ENCODE results near the gene PCBD2.

PCBD2 gene

DNA sequence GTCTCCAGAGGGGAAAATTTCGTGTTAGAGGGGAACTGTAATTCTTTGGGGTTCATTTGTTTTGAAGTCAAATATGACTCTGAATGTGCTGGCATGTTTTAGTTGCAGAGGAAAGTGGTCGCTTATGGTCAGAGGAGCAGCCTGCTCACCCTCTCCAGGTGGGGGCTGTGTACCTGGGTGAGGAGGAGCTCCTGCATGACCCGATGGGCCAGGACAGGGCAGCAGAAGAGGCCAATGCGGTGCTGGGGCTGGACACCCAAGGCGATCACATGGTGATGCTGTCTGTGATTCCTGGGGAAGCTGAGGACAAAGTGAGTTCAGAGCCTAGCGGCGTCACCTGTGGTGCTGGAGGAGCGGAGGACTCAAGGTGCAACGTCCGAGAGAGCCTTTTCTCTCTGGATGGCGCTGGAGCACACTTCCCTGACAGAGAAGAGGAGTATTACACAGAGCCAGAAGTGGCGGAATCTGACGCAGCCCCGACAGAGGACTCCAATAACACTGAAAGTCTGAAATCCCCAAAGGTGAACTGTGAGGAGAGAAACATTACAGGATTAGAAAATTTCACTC is 17.3 kb upstream of the PCBD2 start:
- TF ChIP-seq EZH2 (IDR thresholded peaks at IDR 0.05; ENCODE audit: borderline replicate concordance, low read depth, low read length, severe bottlenecking), result no peak
- TF ChIP-seq, protein P1, sequence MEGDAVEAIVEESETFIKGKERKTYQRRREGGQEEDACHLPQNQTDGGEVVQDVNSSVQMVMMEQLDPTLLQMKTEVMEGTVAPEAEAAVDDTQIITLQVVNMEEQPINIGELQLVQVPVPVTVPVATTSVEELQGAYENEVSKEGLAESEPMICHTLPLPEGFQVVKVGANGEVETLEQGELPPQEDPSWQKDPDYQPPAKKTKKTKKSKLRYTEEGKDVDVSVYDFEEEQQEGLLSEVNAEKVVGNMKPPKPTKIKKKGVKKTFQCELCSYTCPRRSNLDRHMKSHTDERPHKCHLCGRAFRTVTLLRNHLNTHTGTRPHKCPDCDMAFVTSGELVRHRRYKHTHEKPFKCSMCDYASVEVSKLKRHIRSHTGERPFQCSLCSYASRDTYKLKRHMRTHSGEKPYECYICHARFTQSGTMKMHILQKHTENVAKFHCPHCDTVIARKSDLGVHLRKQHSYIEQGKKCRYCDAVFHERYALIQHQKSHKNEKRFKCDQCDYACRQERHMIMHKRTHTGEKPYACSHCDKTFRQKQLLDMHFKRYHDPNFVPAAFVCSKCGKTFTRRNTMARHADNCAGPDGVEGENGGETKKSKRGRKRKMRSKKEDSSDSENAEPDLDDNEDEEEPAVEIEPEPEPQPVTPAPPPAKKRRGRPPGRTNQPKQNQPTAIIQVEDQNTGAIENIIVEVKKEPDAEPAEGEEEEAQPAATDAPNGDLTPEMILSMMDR (IDR thresholded peaks at IDR 0.05; ENCODE audit: borderline replicate concordance, extremely low read depth, low read length, poor library complexity, severe bottlenecking), result no peak
- Histone ChIP-seq H3K9me3 (ENCODE audit: insufficient read depth, low read length, severe bottlenecking) (no peaks in the 10 kb centered on the region), H3K27me3 (ENCODE audit: insufficient read depth, low read length, poor library complexity) (no peaks in the 10 kb centered on the region), H3K36me3 (ENCODE audit: insufficient read depth, low read length) (peaks cover 29% of the 10 kb centered on the region), H3K4me2 (ENCODE audit: insufficient read depth, low read length) (no peak overlapping the region), H2AFZ (ENCODE audit: low read depth, low read length) (no peak overlapping the region), H3K79me2 (ENCODE audit: insufficient read depth, low read length) (peaks cover 70% of the 10 kb centered on the region), H3K27ac (ENCODE audit: low read length) (no peak overlapping the region), H4K20me1 (ENCODE audit: insufficient read depth, low read length) (peaks cover 14% of the 10 kb centered on the region), H3K4me1 (ENCODE audit: insufficient read depth, low read length) (no peaks in the 10 kb centered on the region), H3K4me3 (ENCODE audit: low read depth in 1 of 2, low read length in 2 of 2) (no peak overlapping the region), H3K9ac (ENCODE audit: low read depth, low read length) (no peak overlapping the region)
- DNase-seq (no peak), ATAC-seq (ENCODE audit: insufficient read depth, low read depth) (no peak)

- Histone ChIP-seq H3K27ac (ENCODE audit: low read length) (no peak overlapping the region), H3K9me3 (ENCODE audit: insufficient read depth, low read length, severe bottlenecking) (no peaks in the 10 kb centered on the region), H3K36me3 (ENCODE audit: insufficient read depth, low read length) (peaks cover 40% of the 10 kb centered on the region), H3K79me2 (ENCODE audit: insufficient read depth, low read length) (peaks cover 70% of the 10 kb centered on the region), H3K9ac (ENCODE audit: low read depth, low read length) (no peak overlapping the region), H3K4me3 (ENCODE audit: low read depth in 1 of 2, low read length in 2 of 2) (no peak overlapping the region), H3K27me3 (ENCODE audit: insufficient read depth, low read length, poor library complexity) (no peaks in the 10 kb centered on the region), H3K4me1 (ENCODE audit: insufficient read depth, low read length) (no peaks in the 10 kb centered on the region), H4K20me1 (ENCODE audit: insufficient read depth, low read length) (peaks cover 14% of the 10 kb centered on the region), H3K4me2 (ENCODE audit: insufficient read depth, low read length) (no peak overlapping the region), H2AFZ (ENCODE audit: low read depth, low read length) (no peak overlapping the region)
- no peak for ATAC-seq (ENCODE audit: insufficient read depth, low read depth)
- no peak for TF ChIP-seq EZH2 (IDR thresholded peaks at IDR 0.05; ENCODE audit: borderline replicate concordance, low read depth, low read length, severe bottlenecking)
- TF ChIP-seq, protein P1 (IDR thresholded peaks at IDR 0.05; ENCODE audit: borderline replicate concordance, extremely low read depth, low read length, poor library complexity, severe bottlenecking), result no peak
- no peak for DNase-seq
Measured at GRCh38 chr5:134889335-134889734, 15.6 kb upstream of the PCBD2 start.

GRCh38 chr5:134891473-134891872 is 13.5 kb upstream of the PCBD2 start:
- Histone ChIP-seq H3K27ac (ENCODE audit: low read length) (no peak overlapping the region), H3K4me2 (ENCODE audit: insufficient read depth, low read length) (no peak overlapping the region), H3K4me1 (ENCODE audit: insufficient read depth, low read length) (no peaks in the 10 kb centered on the region), H3K27me3 (ENCODE audit: insufficient read depth, low read length, poor library complexity) (no peaks in the 10 kb centered on the region), H3K79me2 (ENCODE audit: insufficient read depth, low read length) (peaks cover 54% of the 10 kb centered on the region), H3K36me3 (ENCODE audit: insufficient read depth, low read length) (peaks cover 59% of the 10 kb centered on the region), H3K4me3 (ENCODE audit: low read depth in 1 of 2, low read length in 2 of 2) (no peak overlapping the region), H3K9ac (ENCODE audit: low read depth, low read length) (no peak overlapping the region), H2AFZ (ENCODE audit: low read depth, low read length) (no peak overlapping the region), H3K9me3 (ENCODE audit: insufficient read depth, low read length, severe bottlenecking) (no peaks in the 10 kb centered on the region), H4K20me1 (ENCODE audit: insufficient read depth, low read length) (peaks cover 10% of the 10 kb centered on the region)
- TF ChIP-seq, protein P1 (IDR thresholded peaks at IDR 0.05; ENCODE audit: borderline replicate concordance, extremely low read depth, low read length, poor library complexity, severe bottlenecking), result no peak
- no peak for TF ChIP-seq EZH2 (IDR thresholded peaks at IDR 0.05; ENCODE audit: borderline replicate concordance, low read depth, low read length, severe bottlenecking)
- no peak for DNase-seq
- ATAC-seq (ENCODE audit: insufficient read depth, low read depth), result no peak

All from DND-41 (cell line).